DND-41 (cell line): ENCODE measurements around the gene HPCAL1.

Experiments
- ATAC-seq: fragments of 200-7000 bp; cut with Tn5 transposase; 3 replicates; pipeline ENCODE4 v1.9.1; 2021; ENCODE audit warnings: low read depth; ENCODE audit not compliant: insufficient read depth
- DNase-seq: peaks from one replicate; pipeline ENCODE4 v3.0.0-alpha.2; 2020
- H2AFZ ChIP-seq: 2 replicates; pipeline ENCODE4 v1.6.0; 2012; ENCODE audit warnings: low read depth, low read length
- H3K27ac ChIP-seq: 2 replicates; pipeline ENCODE4 v1.5.1; 2012; ENCODE audit warnings: low read length, inconsistent platforms
- H3K27me3 ChIP-seq: fragments of 200-600 bp; sonication (generic); 2 replicates; pipeline ENCODE4 v1.6.0; 2012; ENCODE audit warnings: low read length, mild to moderate bottlenecking, inconsistent platforms; ENCODE audit not compliant: insufficient read depth, poor library complexity
- H3K36me3 ChIP-seq: 2 replicates; pipeline ENCODE4 v1.5.1; 2012; ENCODE audit warnings: low read length, inconsistent platforms; ENCODE audit not compliant: insufficient read depth
- H3K4me1 ChIP-seq: 2 replicates; pipeline ENCODE4 v1.5.1; 2012; ENCODE audit warnings: mild to moderate bottlenecking, low read length; ENCODE audit not compliant: insufficient read depth
- H3K4me2 ChIP-seq: 2 replicates; pipeline ENCODE4 v1.6.0; 2012; ENCODE audit warnings: mild to moderate bottlenecking, moderate library complexity, low read length, inconsistent platforms; ENCODE audit not compliant: insufficient read depth
- H3K4me3 ChIP-seq, 2 experiments: fragments of 200-600 bp in 1 of 2; shearing (Covaris generic) in 1 of 2; 2 replicates each; pipeline ENCODE4 v1.5.1; 2012 to 2016; ENCODE audit warnings: inconsistent platforms in 2 of 2, low read length in 2 of 2, mild to moderate bottlenecking in 2 of 2, low read depth in 1 of 2, moderate library complexity in 1 of 2
- H3K79me2 ChIP-seq: 2 replicates; pipeline ENCODE4 v1.6.0; 2012; ENCODE audit warnings: low read length, inconsistent platforms; ENCODE audit not compliant: insufficient read depth
- H3K9ac ChIP-seq: 2 replicates; pipeline ENCODE4 v1.6.0; 2012; ENCODE audit warnings: low read depth, mild to moderate bottlenecking, inconsistent platforms, low read length, moderate library complexity
- H3K9me3 ChIP-seq: 2 replicates; pipeline ENCODE4 v1.5.1; 2012; ENCODE audit warnings: low read length, moderate library complexity, mild to moderate bottlenecking, inconsistent platforms; ENCODE audit not compliant: insufficient read depth, severe bottlenecking
- H4K20me1 ChIP-seq: 2 replicates; pipeline ENCODE4 v1.6.0; 2012; ENCODE audit warnings: low read length; ENCODE audit not compliant: insufficient read depth
- CTCF ChIP-seq: IDR thresholded peaks from 2 replicates; pipeline ENCODE4 v1.5.1; 2012; ENCODE audit warnings: borderline replicate concordance, low read length, moderate library complexity, mild to moderate bottlenecking; ENCODE audit not compliant: poor library complexity, severe bottlenecking; ENCODE audit errors: extremely low read depth
- EZH2 ChIP-seq: IDR thresholded peaks from 3 replicates; pipeline ENCODE4 v1.6.1; 2012; ENCODE audit warnings: borderline replicate concordance, low read depth, mild to moderate bottlenecking, moderate library complexity, low read length, inconsistent platforms; ENCODE audit not compliant: severe bottlenecking

Gene HPCAL1

GRCh38 chr2:10329580-10329879, 26.8 kb downstream of the HPCAL1 start:
- Histone ChIP-seq H3K9me3 (no peaks in the 10 kb centered on the region), H3K36me3 (no peaks in the 10 kb centered on the region), H3K27me3 (no peaks in the 10 kb centered on the region), H2AFZ (no peak overlapping the region), H3K79me2 (no peaks in the 10 kb centered on the region), H3K9ac (no peak overlapping the region), H4K20me1 (peaks cover 43% of the 10 kb centered on the region), H3K4me1 (peaks cover 25% of the 10 kb centered on the region), H3K27ac (no peak overlapping the region), H3K4me2 (no peak overlapping the region), H3K4me3 (no peak overlapping the region)
- DNase-seq: no peak
- TF ChIP-seq CTCF (no peak), EZH2 (no peak)
- ATAC-seq: no peak

- Histone ChIP-seq H3K4me1 (peaks cover 25% of the 10 kb centered on the region), H3K79me2 (no peaks in the 10 kb centered on the region), H3K4me2 (no peak overlapping the region), H3K9ac (no peak overlapping the region), H4K20me1 (peaks cover 43% of the 10 kb centered on the region), H3K4me3 (no peak overlapping the region), H3K36me3 (no peaks in the 10 kb centered on the region), H3K27me3 (no peaks in the 10 kb centered on the region), H2AFZ (no peak overlapping the region), H3K27ac (no peak overlapping the region), H3K9me3 (no peaks in the 10 kb centered on the region)
- ATAC-seq (peak; percentile 49), DNase-seq (peak; percentile 25)
- no peak for TF ChIP-seq CTCF
Observed at GRCh38 chr2:10329880-10330699, 27.4 kb downstream of the HPCAL1 start.

- TF ChIP-seq CTCF (no peak), EZH2 (no peak)
- H3K4me3 ChIP-seq: no peak overlapping the region
- no peak for DNase-seq
- no peaks in the 10 kb centered on the region for H3K36me3 ChIP-seq
- H2AFZ ChIP-seq: no peak overlapping the region
- ATAC-seq: no peak
- H3K4me1 ChIP-seq: peaks cover 25% of the 10 kb centered on the region
- H3K9me3 ChIP-seq: no peaks in the 10 kb centered on the region
- no peaks in the 10 kb centered on the region for H3K79me2 ChIP-seq
- H3K4me2 ChIP-seq: peak overlapping the region; percentile 40; the same call in 1 of the 2 replicates
- H3K27ac ChIP-seq: no peak overlapping the region
- peaks cover 38% of the 10 kb centered on the region for H4K20me1 ChIP-seq
- no peak overlapping the region for H3K9ac ChIP-seq
- H3K27me3 ChIP-seq: no peaks in the 10 kb centered on the region
Observed at GRCh38 chr2:10330700-10331026, 28.0 kb downstream of the HPCAL1 start.
